NB4 (cell line): ENCODE data around the gene FSTL3.
"Not testable (repeated sequence)": the region's sequence is repeated elsewhere in the genome, so short reads cannot be mapped to it uniquely, and the experiment has no call there.

ENCODE experiments used
- DNase-seq: peaks from one replicate; pipeline ENCODE4 v3.0.0; 2010; ENCODE audit warnings: low read depth
- H3K4me3 ChIP-seq: one replicate; pipeline ENCODE4 v1.5.1; 2011; ENCODE audit warnings: mild to moderate bottlenecking, low read depth, low read length, moderate library complexity
- CTCF ChIP-seq: IDR thresholded peaks from one replicate; pipeline ENCODE4 v1.5.1; 2012; ENCODE audit warnings: low read depth, low read length
- MAX ChIP-seq: IDR thresholded peaks from 2 replicates; pipeline ENCODE4 v1.6.1; 2011; ENCODE audit warnings: low read depth, low read length
- MYC ChIP-seq: IDR thresholded peaks from 2 replicates; pipeline ENCODE4 v1.6.1; 2011; ENCODE audit warnings: low read depth, low read length
- POLR2A ChIP-seq: IDR thresholded peaks from 2 replicates; pipeline ENCODE4 v1.6.1; 2011; ENCODE audit warnings: mild to moderate bottlenecking; ENCODE audit not compliant: insufficient read length; ENCODE audit errors: extremely low read depth

Gene FSTL3

GRCh38 chr19:676339-677105 is at the start of gene FSTL3:
Gene FSTL3 (plus strand): TSS chr19:676392. CDS start chr19:676424, 32 bp downstream.
- TF ChIP-seq MYC: no peak
- no peak for TF ChIP-seq CTCF
- TF ChIP-seq MAX: no peak
- TF ChIP-seq POLR2A: no peak
- DNase-seq: no peak
- H3K4me3 ChIP-seq: no peak within 1 kb of the TSS

- not testable (repeated sequence) for DNase-seq, H3K4me3 ChIP-seq
Measured at GRCh38 chr19:626566-626965, 49.6 kb upstream of the FSTL3 start.

GRCh38 chr19:628168-628567 is 48.0 kb upstream of the FSTL3 start:
- DNase-seq: peak; percentile 30
- no peak overlapping the region for H3K4me3 ChIP-seq
- TF ChIP-seq MYC: no peak
- no peak for TF ChIP-seq MAX
- TF ChIP-seq POLR2A: no peak
- no peak for TF ChIP-seq CTCF

GRCh38 chr19:629515-629914 is 46.7 kb upstream of the FSTL3 start:
- H3K4me3 ChIP-seq: not testable (repeated sequence)

GRCh38 chr19:629961-630714 is 46.1 kb upstream of the FSTL3 start:
- no peak for DNase-seq

More at GRCh38 chr19:629515-629914, 46.7 kb upstream of the FSTL3 start:
- not testable (repeated sequence) for DNase-seq

GRCh38 chr19:632579-633067 is 43.6 kb upstream of the FSTL3 start:
- peak overlapping the region; percentile 79 for H3K4me3 ChIP-seq
- TF ChIP-seq MAX (peak; percentile 54), CTCF (no peak), MYC (no peak)
- DNase-seq: peak; percentile 67

More at GRCh38 chr19:629961-630714, 46.1 kb upstream of the FSTL3 start:
- no peak for TF ChIP-seq MYC
- TF ChIP-seq CTCF: no peak
- TF ChIP-seq POLR2A: no peak
- no peak for TF ChIP-seq MAX
- H3K4me3 ChIP-seq: no peak overlapping the region
